Panc1 (cell line): Measurements from ENCODE around the gene ZDHHC14.

Source experiments
- CTCF ChIP-seq: fragments of 450-650 bp; IDR thresholded peaks from 2 replicates; pipeline ENCODE4 v1.5.1; 2017; ENCODE audit warnings: mild to moderate bottlenecking
- POLR2AphosphoS5 ChIP-seq: IDR thresholded peaks from 2 replicates; pipeline ENCODE4 v1.6.1; 2012; ENCODE audit warnings: mild to moderate bottlenecking, low read depth, low read length, moderate library complexity
- REST ChIP-seq, 2 experiments: IDR thresholded peaks; 2 replicates each; pipeline ENCODE4 v1.6.1; 2011 to 2012; ENCODE audit warnings: low read depth in 2 of 2, control low read depth in 1 of 2, low read length in 1 of 2, mild to moderate bottlenecking in 1 of 2, moderate library complexity in 1 of 2; ENCODE audit not compliant: insufficient read depth in 1 of 2
- SIN3A ChIP-seq: IDR thresholded peaks from 2 replicates; pipeline ENCODE4 v1.6.1; 2012; ENCODE audit warnings: low read depth, mild to moderate bottlenecking, low read length, moderate library complexity, borderline replicate concordance; ENCODE audit not compliant: insufficient read depth
- TCF7L2 ChIP-seq: IDR thresholded peaks from 2 replicates; pipeline ENCODE4 v1.6.1; 2011; ENCODE audit warnings: mild to moderate bottlenecking, low read depth, low read length, inconsistent platforms

GRCh38 chr6:157335829-157336228, 45.2 kb upstream of the ZDHHC14 start:
- TF ChIP-seq REST (IDR thresholded peaks at IDR 0.05; ENCODE audit: insufficient read depth in 1 of 2, low read depth in 2 of 2, low read length in 1 of 2) = no peak
- TF ChIP-seq POLR2AphosphoS5 = no peak
- TF ChIP-seq CTCF = no peak
- no peak for TF ChIP-seq TCF7L2
- TF ChIP-seq SIN3A = no peak
